H1 (cell line): ENCODE results near the gene PANX2. TPM values are rescaled to one million over a fixed set of nuclear protein-coding genes. Genes with fewer than 3 reads are reported as not detected.

Source experiments
- CTCF ChIA-PET: fragments of 300-600 bp; sonication (Branson Sonifier 250); formaldehyde crosslinking; loops from one replicate; lab custom pipeline; 2021; ENCODE audit not compliant: partially characterized antibody; lab: Charles Lee
- POLR2A ChIA-PET: fragments of 300-600 bp; sonication (Branson Sonifier 250); formaldehyde crosslinking; loops from one replicate; lab custom pipeline; 2021; ENCODE audit warnings: inconsistent platforms; ENCODE audit not compliant: partially characterized antibody; lab: Charles Lee
- DNase-seq, 2 experiments: peaks; one replicate each; pipeline versions ENCODE4 v3.0.0 to v3.0.0-alpha.2; 2010 to 2022; ENCODE audit warnings: low spot score in 2 of 2, low read depth in 1 of 2, mixed read lengths in 1 of 2
- FAIRE-seq: peaks from 2 replicates; lab custom pipeline; 2011; peaks lifted over from hg19 to GRCh38; lab: Jason Lieb, UNC
- H2AFZ ChIP-seq: 2 replicates; pipeline ENCODE4 v1.8.1; 2012; ENCODE audit warnings: low read length, inconsistent platforms
- H2AK5ac ChIP-seq: 2 replicates; pipeline ENCODE4 v1.6.1; 2013; ENCODE audit warnings: low read depth, low read length
- H2BK120ac ChIP-seq: replicated peaks from 2 replicates; pipeline ENCODE3; 2013; ENCODE audit warnings: low read depth, low read length, inconsistent platforms
- H2BK12ac ChIP-seq: 2 replicates; pipeline ENCODE4 v1.6.1; 2013; ENCODE audit warnings: low read depth, low read length
- H2BK15ac ChIP-seq: 2 replicates; pipeline ENCODE4 v1.6.1; 2013; ENCODE audit warnings: low read length
- H2BK20ac ChIP-seq: 2 replicates; pipeline ENCODE4 v1.6.1; 2013; ENCODE audit warnings: low read length
- H2BK5ac ChIP-seq: 2 replicates; pipeline ENCODE4 v1.6.1; 2013; ENCODE audit warnings: low read depth, low read length
- H3K14ac ChIP-seq: 2 replicates; pipeline ENCODE4 v1.6.1; 2013; ENCODE audit warnings: inconsistent platforms; ENCODE audit not compliant: insufficient read length
- H3K18ac ChIP-seq: 2 replicates; pipeline ENCODE4 v1.6.1; 2013; ENCODE audit warnings: low read length; ENCODE audit errors: extremely low read depth
- H3K23ac ChIP-seq: 2 replicates; pipeline ENCODE4 v1.6.1; 2013; ENCODE audit warnings: inconsistent platforms; ENCODE audit not compliant: insufficient read length
- H3K23me2 ChIP-seq: 2 replicates; pipeline ENCODE4 v1.6.1; 2013; ENCODE audit warnings: low read depth, low read length
- H3K27ac ChIP-seq: 2 replicates; pipeline ENCODE4 v1.6.1; 2011; ENCODE audit warnings: low read depth, low read length, inconsistent platforms
- H3K27me3 ChIP-seq, 4 experiments: replicated peaks in 1 of 4; 1 replicate in 1 of 4; 2 replicates in 3 of 4; pipeline versions ENCODE4 v1.6.1 to v1.8.1; 2011 to 2013; ENCODE audit warnings: low read length in 3 of 4, mild to moderate bottlenecking in 3 of 4, inconsistent platforms in 2 of 4, mixed read lengths in 2 of 4, moderate library complexity in 1 of 4; ENCODE audit not compliant: control insufficient read depth in 3 of 4, insufficient read depth in 3 of 4; ENCODE audit errors: extremely low read depth in 1 of 4
- H3K36me3 ChIP-seq, 4 experiments: 2 replicates each; pipeline versions ENCODE4 v1.6.1 to v1.8.1; 2011 to 2013; ENCODE audit warnings: mild to moderate bottlenecking in 4 of 4, low read length in 3 of 4, moderate library complexity in 2 of 4, control low read depth in 1 of 4, inconsistent platforms in 1 of 4; ENCODE audit not compliant: insufficient read depth in 4 of 4, control insufficient read depth in 2 of 4
- H3K4ac ChIP-seq: replicated peaks from 2 replicates; pipeline ENCODE3; 2013; ENCODE audit warnings: low read length, low read depth, mixed read lengths, inconsistent platforms; ENCODE audit not compliant: insufficient read length
- H3K4me1 ChIP-seq, 4 experiments: replicated peaks in 1 of 4; 1 replicate in 1 of 4; 2 replicates in 3 of 4; pipeline versions ENCODE4 v1.6.1 to v1.8.1; 2011 to 2013; ENCODE audit warnings: low read length in 3 of 4, inconsistent platforms in 2 of 4, mixed read lengths in 1 of 4; ENCODE audit not compliant: insufficient read depth in 4 of 4, control insufficient read depth in 3 of 4
- H3K4me2 ChIP-seq, 2 experiments: 2 replicates each; pipeline versions ENCODE4 v1.6.1 to v1.8.1; 2011 to 2013; ENCODE audit warnings: low read depth in 2 of 2, low read length in 2 of 2, control low read depth in 1 of 2, inconsistent platforms in 1 of 2, mild to moderate bottlenecking in 1 of 2; ENCODE audit not compliant: insufficient read depth in 1 of 2
- H3K4me3 ChIP-seq, 4 experiments: fragments of 200-600, 300-600 bp in 1 of 4; sonication (generic), shearing (Covaris generic), sonication (Bioruptor Twin) in 1 of 4; 2 replicates each; pipeline versions ENCODE4 v1.5.1 to v1.8.1; 2011 to 2016; ENCODE audit warnings: low read length in 4 of 4, low read depth in 3 of 4, control low read depth in 2 of 4, inconsistent platforms in 2 of 4, mild to moderate bottlenecking in 2 of 4, mixed read lengths in 1 of 4, moderate library complexity in 1 of 4; ENCODE audit not compliant: insufficient read depth in 2 of 4; ENCODE audit errors: extremely low read depth in 1 of 4
- H3K56ac ChIP-seq: replicated peaks from 2 replicates; pipeline ENCODE3; 2013; ENCODE audit warnings: low read depth, mild to moderate bottlenecking, mixed read lengths, low read length, inconsistent platforms; ENCODE audit not compliant: insufficient read length
- H3K79me1 ChIP-seq: 2 replicates; pipeline ENCODE4 v1.6.1; 2013; ENCODE audit warnings: low read depth, low read length, control low read depth
- H3K79me2 ChIP-seq, 2 experiments: 2 replicates each; pipeline versions ENCODE4 v1.6.1 to v1.8.1; 2012 to 2013; ENCODE audit warnings: low read length in 2 of 2, mild to moderate bottlenecking in 2 of 2, inconsistent platforms in 1 of 2; ENCODE audit not compliant: insufficient read depth in 2 of 2, control insufficient read depth in 1 of 2
- H3K9ac ChIP-seq, 4 experiments: replicated peaks in 1 of 4; 1 replicate in 1 of 4; 2 replicates in 3 of 4; pipeline versions ENCODE4 v1.6.1 to v1.8.1; 2011 to 2013; ENCODE audit warnings: low read depth in 3 of 4, low read length in 3 of 4, control low read depth in 2 of 4, mild to moderate bottlenecking in 2 of 4, moderate library complexity in 2 of 4, inconsistent platforms in 1 of 4; ENCODE audit errors: extremely low read depth in 1 of 4
- H3K9me3 ChIP-seq, 2 experiments: 2 replicates each; pipeline versions ENCODE4 v1.6.1 to v1.8.1; 2012 to 2013; ENCODE audit warnings: mild to moderate bottlenecking in 2 of 2, moderate library complexity in 2 of 2, control low read depth in 1 of 2, inconsistent platforms in 1 of 2, low read depth in 1 of 2, low read length in 1 of 2, mixed read lengths in 1 of 2; ENCODE audit not compliant: insufficient read depth in 2 of 2
- H4K20me1 ChIP-seq, 2 experiments: replicated peaks in 1 of 2; 2 replicates each; pipeline versions ENCODE3 to v1.8.1; 2011 to 2013; ENCODE audit warnings: inconsistent platforms in 2 of 2, low read length in 2 of 2, mild to moderate bottlenecking in 1 of 2; ENCODE audit not compliant: insufficient read depth in 2 of 2, control insufficient read depth in 1 of 2
- H4K5ac ChIP-seq: 2 replicates; pipeline ENCODE4 v1.6.1; 2013; ENCODE audit warnings: low read length, low read depth, mixed read lengths, inconsistent platforms; ENCODE audit not compliant: insufficient read length
- H4K8ac ChIP-seq: 2 replicates; pipeline ENCODE4 v1.8.0; 2013; ENCODE audit warnings: mild to moderate bottlenecking, moderate library complexity, low read length, inconsistent platforms; ENCODE audit not compliant: insufficient read depth; ENCODE audit errors: extremely low read depth
- H4K91ac ChIP-seq: replicated peaks from 2 replicates; pipeline ENCODE3; 2013; ENCODE audit warnings: low read length, mixed read lengths, inconsistent platforms; ENCODE audit not compliant: insufficient read length
- SIN3A ChIP-seq, 2 experiments: IDR thresholded peaks in 1 of 2; conservative IDR thresholded peaks in 1 of 2; 2 replicates each; pipeline ENCODE4 v1.6.1; 2011 to 2012; ENCODE audit warnings: low read length in 2 of 2, improper control_type of control experiment in 1 of 2, low read depth in 1 of 2, mild to moderate bottlenecking in 1 of 2
- SP2 ChIP-seq: IDR thresholded peaks from 2 replicates; pipeline ENCODE4 v1.6.1; 2012; ENCODE audit warnings: mild to moderate bottlenecking, low read length, inconsistent platforms
- WGBS, 2 experiments: shearing (Covaris generic) in 1 of 2; methylation state at CpG; one replicate each; pipeline versions ENCODE4 v1.1.6 to v1.1.7; 2013 to 2015; ENCODE audit warnings: low lambda C conversion rate in 2 of 2, mixed read lengths in 2 of 2, inconsistent platforms in 1 of 2, low coverage in 1 of 2, missing lambda C conversion rate in 1 of 2; ENCODE audit not compliant: insufficient replicate concordance in 2 of 2, insufficient coverage in 1 of 2, insufficient read length in 1 of 2; ENCODE audit errors: extremely low coverage in 1 of 2, missing lambda C conversion rate in 1 of 2; 5-methylcytosine and 5-hydroxymethylcytosine counted together
- polyA plus RNA-seq, 7 experiments: library from polyadenylated mRNA; depleted of rRNA in 3 of 7; stranded (reverse) in 5 of 7; unstranded in 2 of 7; fragments of >200 nt in 5 of 7; fragments of 200-250 nt in 2 of 7; gene quantifications; 1 replicate in 5 of 7; 2 replicates in 1 of 7; 4 replicates in 1 of 7; pipeline versions ENCODE4 v1.2.1 to v1.2.3, GENCODE V29; 2011 to 2013; ENCODE audit warnings: missing spikeins in 2 of 7, mixed read lengths in 2 of 7
- total RNA-seq: library from RNA; stranded (reverse); fragmentation: NEBNext Ultra II Directional; extraction: Animal tissue kit (Norgen Biotek cat#: 25700); gene quantifications from 2 replicates; pipeline ENCODE4 v1.2.1, GENCODE V29; 2021

Gene PANX2
- total and polyA plus RNA-seq, 2 of the 8 experiments (the other 6 are each of a cell fraction or from before 2014, with no cell fraction given): 3.5 to 5.0 TPM

- CTCF ChIA-PET: interaction anchor here (0.7 kb wide), 1 partner anchor 60 kb away, joined by 3 read pairs; no protein-coding TSS in a partner anchor
- H3K23me2 ChIP-seq: no peaks in the 10 kb centered on the region
- no peak overlapping the region for H4K91ac ChIP-seq
- H3K4ac ChIP-seq: no peak overlapping the region
- H3K79me2 ChIP-seq: peaks cover 0 to 11% of the 10 kb centered on the region in 2 experiments; a peak in 1 of 4 replicates
- no peak overlapping the region for H3K4me3 ChIP-seq
- H3K27ac ChIP-seq: no peak overlapping the region
- H2AK5ac ChIP-seq: no peak overlapping the region
- peaks cover 0 to 11% (median 2%) of the 10 kb centered on the region in 4 experiments; a peak in 3 of 7 replicates for H3K4me1 ChIP-seq
- H3K14ac ChIP-seq: no peak overlapping the region
- TF ChIP-seq SP2: no peak
- no peak for TF ChIP-seq SIN3A (conservative IDR thresholded peaks at IDR 0.05 in 1 of 2, IDR thresholded peaks at IDR 0.05 in 1 of 2; ENCODE audit: low read depth in 1 of 2, low read length in 2 of 2)
- H2AFZ ChIP-seq: no peak overlapping the region
- H3K56ac ChIP-seq: no peak overlapping the region
- H4K5ac ChIP-seq: no peak overlapping the region
- 94% methylated on average over 15 of the region's 15 CpGs; no CpG with 5 or more reads in 1 of the 2 experiments for WGBS, 2 experiments
- H4K8ac ChIP-seq: no peak overlapping the region
- H3K18ac ChIP-seq: no peak overlapping the region
- no peak overlapping the region for H2BK20ac ChIP-seq
- POLR2A ChIA-PET: interaction anchor here (0.6 to 2.8 kb wide), 4 partner anchors 8 to 125 kb away, joined by 3 to 10 read pairs (median 5); no protein-coding TSS in a partner anchor
- FAIRE-seq (no peak), DNase-seq (no peak)
- no peak overlapping the region for H2BK120ac ChIP-seq
- H2BK15ac ChIP-seq: no peak overlapping the region
- H3K9me3 ChIP-seq: no peaks in the 10 kb centered on the region; a peak in 1 of 4 replicates
- no peak overlapping the region for H2BK12ac ChIP-seq
- H3K79me1 ChIP-seq: peaks cover 1% of the 10 kb centered on the region; the same call in 1 of the 2 replicates
- no peak overlapping the region for H3K4me2 ChIP-seq
- H4K20me1 ChIP-seq: peaks cover 9 to 30% of the 10 kb centered on the region in 2 experiments
- no peak overlapping the region for H2BK5ac ChIP-seq
- peaks cover 8 to 48% (median 32%) of the 10 kb centered on the region in 4 experiments for H3K36me3 ChIP-seq
- no peak overlapping the region for H3K9ac ChIP-seq
- no peaks in the 10 kb centered on the region for H3K27me3 ChIP-seq
- H3K23ac ChIP-seq: no peak overlapping the region
Measured at GRCh38 chr22:50216055-50216683, 45.6 kb downstream of the PANX2 start.
